ENCODE results near the gene ARMH4. TPM values are rescaled to one million over a fixed set of nuclear protein-coding genes. Genes with fewer than 3 reads are reported as not detected.

The ARMH4 gene
- total RNA-seq, 4 donors from 2014 or later: 0.41 to 2.8 (median 0.48) TPM; not detected in 1

- no peak for DNase-seq
- TF ChIP-seq EP300 (IDR thresholded peaks at IDR 0.05; ENCODE audit: low read depth) (no peak), POLR2AphosphoS5 (IDR thresholded peaks at IDR 0.05) (no peak), POLR2A (IDR thresholded peaks at IDR 0.05) (no peak), CTCF (IDR thresholded peaks at IDR 0.05) (no peak)
- in situ Hi-C loops (cut with MboI; ENCODE audit: low pct_ligation_motif_present in 1 of 4, low pct_unique_long_range_greater_than_20kb in 1 of 4, low sequenced_read_pairs in 3 of 4): no loop called here
- H3K27ac ChIP-seq: no peak overlapping the region
- H3K27me3 ChIP-seq: peaks cover 4% of the 10 kb centered on the region
- intact Hi-C loops (cut with DNase I; ENCODE audit: low total_unique reads): no loop called here
- no peaks in the 10 kb centered on the region for H3K9me3 ChIP-seq
- no peaks in the 10 kb centered on the region for H3K4me1 ChIP-seq
- WGBS, 2 donors (ENCODE audit: low coverage in 1 of 2): 68 to 83% methylated on average over 2 to 3 of the region's 3 CpGs
- H3K36me3 ChIP-seq: no peaks in the 10 kb centered on the region
- no peak overlapping the region for H3K4me3 ChIP-seq
Measured at GRCh38 chr14:58089612-58090011, 62.4 kb downstream of the ARMH4 start.

- H3K4me1 ChIP-seq: no peaks in the 10 kb centered on the region
- H3K9me3 ChIP-seq: no peaks in the 10 kb centered on the region
- no peaks in the 10 kb centered on the region for H3K36me3 ChIP-seq
- intact Hi-C loops (cut with DNase I; ENCODE audit: low total_unique reads) (no loop called here), in situ Hi-C loops (cut with MboI; ENCODE audit: low pct_ligation_motif_present in 1 of 4, low pct_unique_long_range_greater_than_20kb in 1 of 4, low sequenced_read_pairs in 3 of 4) (no loop called here)
- 58 to 60% methylated on average over 2 of the region's 2 CpGs for WGBS, 2 donors (ENCODE audit: low coverage in 1 of 2)
- no peak for DNase-seq
- TF ChIP-seq CTCF (IDR thresholded peaks at IDR 0.05) (no peak), POLR2A (IDR thresholded peaks at IDR 0.05) (no peak), POLR2AphosphoS5 (IDR thresholded peaks at IDR 0.05) (no peak), EP300 (IDR thresholded peaks at IDR 0.05; ENCODE audit: low read depth) (no peak)
- no peak overlapping the region for H3K27ac ChIP-seq
- no peak overlapping the region for H3K4me3 ChIP-seq
- H3K27me3 ChIP-seq: peaks cover 4% of the 10 kb centered on the region
Measured at GRCh38 chr14:58088961-58089360, 63.1 kb downstream of the ARMH4 start.

- DNase-seq: no peak
- in situ Hi-C loops (cut with MboI; ENCODE audit: low pct_ligation_motif_present in 1 of 4, low pct_unique_long_range_greater_than_20kb in 1 of 4, low sequenced_read_pairs in 3 of 4) (no loop called here), intact Hi-C loops (cut with DNase I; ENCODE audit: low total_unique reads) (no loop called here)
- TF ChIP-seq POLR2AphosphoS5 (IDR thresholded peaks at IDR 0.05) (no peak), EP300 (IDR thresholded peaks at IDR 0.05; ENCODE audit: low read depth) (no peak), CTCF (IDR thresholded peaks at IDR 0.05) (no peak), POLR2A (IDR thresholded peaks at IDR 0.05) (no peak)
- Histone ChIP-seq H3K36me3 (no peaks in the 10 kb centered on the region), H3K4me1 (peaks cover 0 to 6% (median 0%) of the 10 kb centered on the region in 4 donors), H3K27me3 (peaks cover 4% of the 10 kb centered on the region), H3K4me3 (no peak overlapping the region), H3K9me3 (no peaks in the 10 kb centered on the region), H3K27ac (no peak overlapping the region)
- 80 to 86% methylated on average over 4 of the region's 4 CpGs for WGBS, 2 donors (ENCODE audit: low coverage in 1 of 2)
Measured at GRCh38 chr14:58085877-58086276, 66.1 kb downstream of the ARMH4 start.

GRCh38 chr14:58082491-58083098, 69.4 kb downstream of the ARMH4 start:
- intact Hi-C loops (cut with DNase I; ENCODE audit: low total_unique reads): no loop called here
- Histone ChIP-seq H3K36me3 (no peaks in the 10 kb centered on the region), H3K9me3 (no peaks in the 10 kb centered on the region), H3K27ac (no peak overlapping the region), H3K4me1 (peaks cover 0 to 6% (median 2%) of the 10 kb centered on the region in 4 donors), H3K27me3 (peaks cover 4% of the 10 kb centered on the region), H3K4me3 (no peak overlapping the region)
- in situ Hi-C loops (cut with MboI; ENCODE audit: low pct_ligation_motif_present in 1 of 4, low pct_unique_long_range_greater_than_20kb in 1 of 4, low sequenced_read_pairs in 3 of 4): no loop called here
- no peak for DNase-seq
- TF ChIP-seq CTCF (IDR thresholded peaks at IDR 0.05) (no peak), POLR2A (IDR thresholded peaks at IDR 0.05) (no peak), EP300 (IDR thresholded peaks at IDR 0.05; ENCODE audit: low read depth) (no peak), POLR2AphosphoS5 (IDR thresholded peaks at IDR 0.05) (no peak)
- 13 to 45% methylated on average over 1 of the region's 1 CpG for WGBS, 2 donors (ENCODE audit: low coverage in 1 of 2)

Measured in transverse colon (tissue), 4 donors.